CMK (cell line): ENCODE results near the gene MICALL1.

Experiments used
- DNase-seq: peaks from one replicate; pipeline ENCODE4 v3.0.0-alpha.2; 2010; ENCODE audit warnings: low read depth

Gene MICALL1

GRCh38 chr22:37905534-37906363 is at the start of gene MICALL1:
Gene MICALL1 (plus strand): TSS chr22:37906297. CDS start chr22:37906423, 126 bp downstream.
- DNase-seq, result peak; percentile 63

GRCh38 chr22:37860796-37861421 is 45.2 kb upstream of the MICALL1 start:
- DNase-seq, result no peak

- no peak for DNase-seq
Measured at GRCh38 chr22:37862570-37863325, 43.3 kb upstream of the MICALL1 start.

GRCh38 chr22:37865510-37865909 is 40.6 kb upstream of the MICALL1 start:
- no peak for DNase-seq

- no peak for DNase-seq
Measured at GRCh38 chr22:37870273-37870672, 35.8 kb upstream of the MICALL1 start.

GRCh38 chr22:37880668-37881440 is 25.2 kb upstream of the MICALL1 start:
- DNase-seq, result no peak

- DNase-seq, result no peak
Measured at GRCh38 chr22:37884420-37884819, 21.7 kb upstream of the MICALL1 start.

- no peak for DNase-seq
Measured at GRCh38 chr22:37887584-37888378, 18.3 kb upstream of the MICALL1 start.

- DNase-seq, result no peak
Measured at GRCh38 chr22:37891926-37892325, 14.2 kb upstream of the MICALL1 start.

GRCh38 chr22:37892566-37893335 is 13.3 kb upstream of the MICALL1 start:
- no peak for DNase-seq

- DNase-seq, result no peak
Measured at GRCh38 chr22:37893583-37893983, 12.5 kb upstream of the MICALL1 start.

GRCh38 chr22:37894939-37895670 is 11.0 kb upstream of the MICALL1 start:
- no peak for DNase-seq

- DNase-seq, result no peak
Measured at GRCh38 chr22:37896181-37896592, 9.9 kb upstream of the MICALL1 start.

GRCh38 chr22:37896939-37897338 is 9.2 kb upstream of the MICALL1 start:
- no peak for DNase-seq

- DNase-seq, result no peak
Measured at GRCh38 chr22:37897807-37898206, 8.3 kb upstream of the MICALL1 start.

- no peak for DNase-seq
Measured at GRCh38 chr22:37898441-37899181, 7.5 kb upstream of the MICALL1 start.

GRCh38 chr22:37904572-37905533 is 1.2 kb upstream of the MICALL1 start:
- DNase-seq, result no peak
